Mesenchymal stem cell (in vitro differentiated cells and primary cell): ENCODE measurements around the gene RASSF8.

Source experiments
- DNase-seq: peaks from one replicate; pipeline ENCODE4 v3.0.0-alpha.2; 2013
- H2AFZ ChIP-seq: one replicate; pipeline ENCODE4 v1.6.1; 2013; ENCODE audit warnings: low read depth, mild to moderate bottlenecking, control low read depth, inconsistent platforms, low read length, moderate library complexity
- H2AK5ac ChIP-seq: 2 replicates; pipeline ENCODE4 v1.6.1; 2013; ENCODE audit warnings: low read length, moderate library complexity, mild to moderate bottlenecking, inconsistent platforms; ENCODE audit not compliant: severe bottlenecking
- H2BK120ac ChIP-seq: one replicate; pipeline ENCODE4 v1.6.1; 2013; ENCODE audit warnings: low read depth, mild to moderate bottlenecking, inconsistent platforms, low read length, moderate library complexity
- H2BK12ac ChIP-seq, 2 experiments: one replicate each; pipeline ENCODE4 v1.6.1; 2013; ENCODE audit warnings: inconsistent platforms in 2 of 2, low read length in 2 of 2, mild to moderate bottlenecking in 2 of 2, moderate library complexity in 2 of 2, control low read depth in 1 of 2
- H2BK15ac ChIP-seq: one replicate; pipeline ENCODE4 v1.6.1; 2013; ENCODE audit warnings: mild to moderate bottlenecking, low read depth, inconsistent platforms; ENCODE audit not compliant: poor library complexity, severe bottlenecking
- H2BK5ac ChIP-seq: 2 replicates; pipeline ENCODE4 v1.6.1; 2013; ENCODE audit warnings: low read depth, mild to moderate bottlenecking, low read length, control low read depth, inconsistent platforms; ENCODE audit not compliant: poor library complexity, severe bottlenecking
- H3K14ac ChIP-seq, 2 experiments: one replicate each; pipeline ENCODE4 v1.6.1; 2013; ENCODE audit warnings: inconsistent platforms in 2 of 2, low read length in 2 of 2, control low read depth in 1 of 2, mild to moderate bottlenecking in 1 of 2, moderate library complexity in 1 of 2
- H3K18ac ChIP-seq, 2 experiments: one replicate each; pipeline ENCODE4 v1.6.1; 2013; ENCODE audit warnings: inconsistent platforms in 2 of 2, low read length in 2 of 2, control low read depth in 1 of 2, low read depth in 1 of 2, mild to moderate bottlenecking in 1 of 2
- H3K23ac ChIP-seq, 2 experiments: one replicate each; pipeline ENCODE4 v1.6.1; 2013; ENCODE audit warnings: inconsistent platforms in 2 of 2, low read length in 2 of 2, mild to moderate bottlenecking in 2 of 2, moderate library complexity in 2 of 2, control low read depth in 1 of 2
- H3K27ac ChIP-seq: 2 replicates; pipeline ENCODE4 v1.5.1; 2013; ENCODE audit warnings: mild to moderate bottlenecking, moderate library complexity, low read length, control low read depth, inconsistent platforms; ENCODE audit not compliant: poor library complexity, severe bottlenecking
- H3K27me3 ChIP-seq, 2 experiments: 2 replicates each; pipeline versions ENCODE4 v1.6.1 to v1.7.0; 2013; ENCODE audit warnings: low read length in 2 of 2, mild to moderate bottlenecking in 2 of 2, moderate library complexity in 2 of 2, control low read depth in 1 of 2, inconsistent platforms in 1 of 2; ENCODE audit not compliant: control insufficient read depth in 1 of 2, insufficient read depth in 1 of 2
- H3K36me3 ChIP-seq, 2 experiments: 2 replicates each; pipeline versions ENCODE4 v1.6.1 to v1.7.0; 2013; ENCODE audit warnings: low read length in 2 of 2, control low read depth in 1 of 2, inconsistent platforms in 1 of 2, low read depth in 1 of 2, mild to moderate bottlenecking in 1 of 2; ENCODE audit not compliant: insufficient read depth in 2 of 2, control insufficient read depth in 1 of 2
- H3K4ac ChIP-seq, 2 experiments: one replicate each; pipeline ENCODE4 v1.6.1; 2013; ENCODE audit warnings: inconsistent platforms in 2 of 2, low read length in 2 of 2, mild to moderate bottlenecking in 2 of 2, moderate library complexity in 2 of 2, control low read depth in 1 of 2, low read depth in 1 of 2
- H3K4me1 ChIP-seq: 2 replicates; pipeline ENCODE4 v1.6.1; 2013; ENCODE audit warnings: low read depth, low read length, control low read depth; ENCODE audit not compliant: control insufficient read depth, insufficient read depth
- H3K4me2 ChIP-seq: 2 replicates; pipeline ENCODE4 v1.6.1; 2013; ENCODE audit warnings: low read length, mild to moderate bottlenecking, inconsistent platforms; ENCODE audit not compliant: poor library complexity, severe bottlenecking
- H3K4me3 ChIP-seq, 2 experiments: 2 replicates each; pipeline versions ENCODE4 v1.5.1 to v1.7.0; 2013; ENCODE audit warnings: low read length in 2 of 2, mild to moderate bottlenecking in 2 of 2, control low read depth in 1 of 2, low read depth in 1 of 2; ENCODE audit not compliant: insufficient read depth in 1 of 2
- H3K79me1 ChIP-seq: replicated peaks from 2 replicates; pipeline ENCODE4 v1.6.1; 2013; ENCODE audit warnings: mild to moderate bottlenecking, control low read depth, low read length, inconsistent platforms; ENCODE audit not compliant: poor library complexity, severe bottlenecking
- H3K9ac ChIP-seq: 2 replicates; pipeline ENCODE4 v1.7.0; 2013; ENCODE audit warnings: mild to moderate bottlenecking, low read length, moderate library complexity
- H3K9me3 ChIP-seq: 2 replicates; pipeline ENCODE4 v1.7.0; 2013; ENCODE audit warnings: mild to moderate bottlenecking, low read length; ENCODE audit not compliant: control insufficient read depth
- H4K8ac ChIP-seq: one replicate; pipeline ENCODE4 v1.6.1; 2013; ENCODE audit warnings: inconsistent platforms, mild to moderate bottlenecking, low read length, moderate library complexity
- H4K91ac ChIP-seq: one replicate; pipeline ENCODE4 v1.6.1; 2013; ENCODE audit warnings: mild to moderate bottlenecking, low read length, inconsistent platforms
- WGBS: methylation state at CpG from one replicate; pipeline ENCODE4 v1.1.7; 2013; ENCODE audit warnings: mixed read lengths; 5-methylcytosine and 5-hydroxymethylcytosine counted together

RASSF8 gene

GRCh38 chr12:26069796-26070195 is 111.3 kb downstream of the RASSF8 start:
- Histone ChIP-seq H3K4me2 (no peak overlapping the region), H3K27me3 (no peaks in the 10 kb centered on the region), H3K9ac (no peak overlapping the region), H2BK15ac (no peak overlapping the region), H3K4me3 (no peak overlapping the region), H3K4me1 (no peaks in the 10 kb centered on the region), H4K8ac (no peak overlapping the region), H3K4ac (no peak overlapping the region), H2BK12ac (no peak overlapping the region), H3K9me3 (no peaks in the 10 kb centered on the region), H2BK120ac (no peak overlapping the region), H3K36me3 (peaks cover 4 to 98% of the 10 kb centered on the region in 2 experiments), H3K79me1 (peaks cover 14% of the 10 kb centered on the region), H4K91ac (no peak overlapping the region), H3K23ac (no peak overlapping the region), H2BK5ac (no peak overlapping the region), H3K27ac (no peak overlapping the region), H3K18ac (no peak overlapping the region), H2AFZ (no peak overlapping the region), H3K14ac (no peak overlapping the region), H2AK5ac (no peak overlapping the region)
- DNase-seq = no peak

- Histone ChIP-seq H3K9ac (no peak overlapping the region), H4K8ac (no peak overlapping the region), H3K18ac (no peak overlapping the region), H3K27me3 (no peaks in the 10 kb centered on the region), H3K9me3 (no peaks in the 10 kb centered on the region), H3K36me3 (peaks cover 9 to 45% of the 10 kb centered on the region in 2 experiments), H2AFZ (no peak overlapping the region), H2BK120ac (no peak overlapping the region), H3K14ac (no peak overlapping the region), H2BK12ac (no peak overlapping the region), H3K27ac (no peak overlapping the region), H3K4me1 (no peaks in the 10 kb centered on the region), H3K4me2 (no peak overlapping the region), H2BK5ac (no peak overlapping the region), H3K23ac (no peak overlapping the region), H3K4me3 (no peak overlapping the region), H2BK15ac (no peak overlapping the region), H3K79me1 (peaks cover 3% of the 10 kb centered on the region), H4K91ac (no peak overlapping the region), H3K4ac (no peak overlapping the region), H2AK5ac (no peak overlapping the region)
- WGBS = 75% methylated on average over 2 of the region's 2 CpGs
- no peak for DNase-seq
Observed at GRCh38 chr12:26077915-26078702, 119.6 kb downstream of the RASSF8 start.

GRCh38 chr12:26080911-26081310 is 122.4 kb downstream of the RASSF8 start:
- no peak overlapping the region for H3K23ac ChIP-seq
- H2AK5ac ChIP-seq = no peak overlapping the region
- H3K9ac ChIP-seq = no peak overlapping the region
- no peak overlapping the region for H3K27ac ChIP-seq
- H3K18ac ChIP-seq = no peak overlapping the region
- no peak overlapping the region for H2BK5ac ChIP-seq
- no peaks in the 10 kb centered on the region for H3K27me3 ChIP-seq
- H3K79me1 ChIP-seq = no peaks in the 10 kb centered on the region
- H3K4me3 ChIP-seq = no peak overlapping the region
- H2AFZ ChIP-seq = no peak overlapping the region
- H4K8ac ChIP-seq = no peak overlapping the region
- H3K9me3 ChIP-seq = peaks cover 7% of the 10 kb centered on the region
- H3K36me3 ChIP-seq = peaks cover 6 to 19% of the 10 kb centered on the region in 2 experiments
- no peak overlapping the region for H2BK15ac ChIP-seq
- no peak overlapping the region for H3K4me2 ChIP-seq
- H4K91ac ChIP-seq = no peak overlapping the region
- H3K4me1 ChIP-seq = no peaks in the 10 kb centered on the region
- no peak overlapping the region for H2BK120ac ChIP-seq
- no peak overlapping the region for H2BK12ac ChIP-seq
- no peak overlapping the region for H3K14ac ChIP-seq
- no peak for DNase-seq
- no peak overlapping the region for H3K4ac ChIP-seq
- 86% methylated on average over 1 of the region's 1 CpG for WGBS

GRCh38 chr12:26086936-26087335 is 128.5 kb downstream of the RASSF8 start:
- Histone ChIP-seq H2AFZ (no peak overlapping the region), H3K36me3 (peaks cover 0 to 2% of the 10 kb centered on the region in 2 experiments), H2BK5ac (no peak overlapping the region), H3K23ac (no peak overlapping the region), H2BK15ac (no peak overlapping the region), H3K18ac (no peak overlapping the region), H2AK5ac (no peak overlapping the region), H3K27me3 (no peaks in the 10 kb centered on the region), H3K27ac (no peak overlapping the region), H3K4me3 (no peak overlapping the region), H3K14ac (no peak overlapping the region), H3K4me1 (peaks cover 2% of the 10 kb centered on the region), H3K4ac (no peak overlapping the region), H2BK120ac (no peak overlapping the region), H3K9me3 (peaks cover 7% of the 10 kb centered on the region), H3K9ac (no peak overlapping the region), H4K8ac (no peak overlapping the region), H3K79me1 (no peaks in the 10 kb centered on the region), H2BK12ac (no peak overlapping the region), H4K91ac (no peak overlapping the region), H3K4me2 (no peak overlapping the region)
- WGBS = no CpG with 5 or more reads among the region's 1 CpG
- no peak for DNase-seq
